Cardiac fibroblast (primary cell): Measurements from ENCODE around the gene CYP4B1.

ENCODE experiments used
- DNase-seq, 2 donors: peaks; one replicate each; pipeline versions ENCODE4 v3.0.0 to v3.0.0-alpha.2; 2010; ENCODE audit warnings: low read depth in 2 of 2
- H3K4me3 ChIP-seq, 2 donors: replicated peaks in 1 of 2; 1 replicate in 1 of 2; 2 replicates in 1 of 2; pipeline ENCODE4 v1.5.1; 2011; ENCODE audit warnings: low read depth in 2 of 2, low read length in 2 of 2, mild to moderate bottlenecking in 2 of 2, moderate library complexity in 1 of 2
- CTCF ChIP-seq: IDR thresholded peaks from one replicate; pipeline ENCODE4 v1.5.1; 2011; ENCODE audit warnings: low read depth, mild to moderate bottlenecking, low read length, inconsistent platforms

The CYP4B1 gene

DNA sequence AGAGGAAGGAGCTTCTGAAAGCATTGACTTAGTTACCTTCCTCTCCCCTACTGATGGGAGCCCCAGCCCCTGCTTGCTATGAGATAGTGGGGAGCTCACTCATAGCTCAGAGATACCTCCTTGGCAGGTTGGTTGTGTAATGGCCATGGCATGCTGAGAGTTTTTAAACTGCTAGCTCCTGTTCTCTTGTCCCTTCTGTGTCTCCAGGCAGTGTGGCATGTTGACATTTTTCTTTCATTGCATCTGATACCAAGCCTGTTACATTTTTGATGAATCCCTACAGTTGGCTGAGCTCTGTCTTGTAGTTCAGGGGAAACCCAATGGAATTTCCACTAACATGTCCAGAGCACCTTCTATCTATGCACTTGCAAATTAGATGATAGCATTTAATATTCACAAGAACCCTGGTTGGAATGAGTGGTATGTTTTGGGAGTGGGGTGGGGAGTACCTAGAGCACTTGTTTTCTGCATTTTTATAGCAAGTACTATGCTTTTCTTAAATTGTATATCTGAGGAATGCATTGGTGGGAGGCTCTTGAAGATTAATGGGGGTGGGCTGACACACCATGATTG, 40.8 kb upstream of the CYP4B1 start:
- no peak overlapping the region for H3K4me3 ChIP-seq
- no peak for TF ChIP-seq CTCF
- DNase-seq: no peak

DNA sequence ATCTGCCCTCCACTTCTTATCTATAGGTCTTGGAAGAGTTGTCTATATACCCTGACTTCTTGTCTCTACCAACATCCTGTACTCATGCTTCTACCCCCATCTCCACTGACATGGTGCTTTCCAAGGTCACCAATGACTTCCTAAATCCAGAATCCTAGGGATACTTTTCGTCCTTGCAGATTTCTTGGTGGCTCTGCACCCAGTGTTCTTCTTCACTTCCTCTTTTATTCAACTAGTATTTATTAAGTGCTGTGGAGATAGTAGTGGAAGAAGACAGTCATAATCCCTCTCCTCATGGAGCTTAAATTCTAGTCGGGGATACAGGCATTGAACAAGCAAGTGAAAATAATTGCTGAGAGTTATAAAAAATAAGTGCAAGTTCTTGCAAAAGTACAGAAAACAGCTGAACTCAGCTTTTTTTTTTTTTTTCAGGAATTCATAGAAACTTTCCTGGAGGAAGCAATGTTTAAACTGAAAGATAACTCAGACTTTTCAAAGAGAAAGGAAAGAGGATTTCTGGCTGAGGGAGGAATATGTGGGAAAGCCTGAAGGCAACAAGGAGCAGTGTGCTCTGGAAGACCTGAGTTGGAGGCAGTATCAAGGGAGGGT, 38.2 kb upstream of the CYP4B1 start:
- no peak for TF ChIP-seq CTCF
- H3K4me3 ChIP-seq: no peak overlapping the region
- DNase-seq: no peak

DNA sequence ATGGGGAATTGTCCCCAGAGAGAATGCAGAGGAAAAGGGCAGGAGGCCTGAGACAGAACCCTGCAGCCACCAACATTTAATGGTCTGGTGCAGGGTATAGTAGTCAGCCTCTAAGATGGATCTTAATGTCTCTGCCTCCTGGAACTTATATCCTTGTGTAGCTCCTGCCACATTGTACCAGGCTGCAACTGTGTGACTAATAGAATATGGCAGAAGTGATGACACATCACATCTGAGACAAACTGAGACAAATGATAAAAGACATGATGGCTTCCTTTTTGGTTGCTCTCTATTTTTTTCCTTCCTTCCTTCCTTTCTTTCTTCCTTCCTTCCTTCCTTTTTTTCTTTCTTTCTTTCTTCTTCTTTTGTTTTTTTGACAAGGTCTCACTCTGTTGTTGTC, 37.1 kb upstream of the CYP4B1 start:
- DNase-seq: no peak
- H3K4me3 ChIP-seq: no peak overlapping the region
- TF ChIP-seq CTCF: no peak

GRCh38 chr1:46764402-46764801, 34.4 kb upstream of the CYP4B1 start:
- DNase-seq: no peak
- H3K4me3 ChIP-seq: no peak overlapping the region
- TF ChIP-seq CTCF: no peak

- TF ChIP-seq CTCF: no peak
- no peak overlapping the region for H3K4me3 ChIP-seq
- DNase-seq: no peak
These were observed 31.1 kb upstream of the CYP4B1 start for GRCh38 chr1:46767649-46768282.

- no peak overlapping the region for H3K4me3 ChIP-seq
- DNase-seq: no peak
- TF ChIP-seq CTCF: no peak
These were observed 30.4 kb upstream of the CYP4B1 start for GRCh38 chr1:46768445-46768844.
